IgD-negative memory B cell (primary cell): Measurements from ENCODE around the gene USP12. TPM values are rescaled to one million over a fixed set of nuclear protein-coding genes. Genes with fewer than 3 reads are reported as not detected.
"Not testable (repeated sequence)": the region's sequence is repeated elsewhere in the genome, so short reads cannot be mapped to it uniquely, and the experiment has no call there.

ENCODE experiments used
- H3K27ac Mint-ChIP-seq, 3 donors: one replicate each; pipeline ENCODE4 v1.8.0; 2020 to 2022; ENCODE audit warnings: mild to moderate bottlenecking in 3 of 3, mixed read lengths in 3 of 3, moderate library complexity in 1 of 3
- H3K27me3 Mint-ChIP-seq: one replicate; pipeline ENCODE4 v1.8.0; 2021; ENCODE audit warnings: mixed read lengths
- H3K36me3 Mint-ChIP-seq: one replicate; pipeline ENCODE4 v1.8.0; 2020; ENCODE audit warnings: mild to moderate bottlenecking, mixed read lengths
- H3K4me1 Mint-ChIP-seq, 3 donors: one replicate each; pipeline ENCODE4 v1.8.0; 2020 to 2022; ENCODE audit warnings: mixed read lengths in 3 of 3, mild to moderate bottlenecking in 1 of 3
- H3K4me3 Mint-ChIP-seq, 4 donors: one replicate each; pipeline ENCODE4 v1.8.0; 2020 to 2022; ENCODE audit warnings: mild to moderate bottlenecking in 4 of 4, mixed read lengths in 4 of 4, moderate library complexity in 3 of 4
- H3K9me3 Mint-ChIP-seq, 3 donors: one replicate each; pipeline ENCODE4 v1.8.0; 2020 to 2021; ENCODE audit warnings: mixed read lengths in 3 of 3, mild to moderate bottlenecking in 1 of 3
- polyA plus RNA-seq: library from polyadenylated mRNA; unstranded; fragments of 300-500 nt; fragmentation: Illumina TruSeq; gene quantifications from one replicate; pipeline ENCODE4 v1.2.3, GENCODE V29; 2021

USP12 gene
- polyA plus RNA-seq, 1 donor from 2014 or later: 18.8 TPM

DNA sequence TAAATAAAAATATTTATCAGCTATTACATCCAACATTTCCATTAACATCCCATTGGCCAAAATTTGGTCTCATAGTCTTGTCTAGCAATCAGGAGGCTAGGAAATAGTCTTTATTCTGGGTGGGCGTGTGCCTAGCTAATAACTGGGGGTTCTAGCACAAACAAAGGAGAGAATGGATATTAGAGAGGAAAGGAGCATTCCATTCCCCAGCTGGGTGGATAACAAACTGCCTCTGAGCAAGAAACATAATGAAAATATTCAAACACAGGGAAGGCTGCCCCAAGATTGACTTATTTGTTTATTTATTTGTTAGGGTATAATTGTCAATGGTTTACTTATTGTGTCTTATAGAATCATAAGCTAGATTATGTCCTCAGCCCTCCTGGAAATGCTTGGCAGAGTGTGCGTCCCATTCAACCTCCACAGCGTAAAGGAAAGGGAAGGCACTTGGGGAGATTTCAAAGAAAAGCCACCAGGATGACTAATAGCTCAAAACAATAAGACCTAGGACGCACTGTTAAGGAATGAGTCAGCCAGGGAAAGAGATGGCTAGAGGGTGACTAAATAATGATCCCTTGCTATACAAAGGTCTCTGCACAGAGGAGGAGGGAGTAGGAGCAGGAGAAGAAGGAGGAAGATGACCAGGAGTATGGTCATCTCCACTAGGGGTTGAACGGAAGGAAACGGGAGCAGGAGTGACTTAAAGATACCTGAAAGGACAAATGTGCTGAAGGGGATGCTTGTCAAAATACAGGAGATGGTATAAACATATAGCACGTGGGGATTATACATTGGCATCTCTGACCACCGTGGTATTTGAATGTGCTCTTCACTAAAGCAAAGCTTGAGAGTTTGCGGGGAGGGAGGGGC lies 23.5 kb upstream of the USP12 start:
- H3K36me3 Mint-ChIP-seq: peaks cover 2% of the 10 kb centered on the region
- H3K9me3 Mint-ChIP-seq: no peaks in the 10 kb centered on the region
- no peak overlapping the region for H3K4me3 Mint-ChIP-seq
- peaks cover 0 to 7% (median 3%) of the 10 kb centered on the region in 3 donors for H3K4me1 Mint-ChIP-seq
- H3K27ac Mint-ChIP-seq: no peak overlapping the region
- peaks cover 5% of the 10 kb centered on the region for H3K27me3 Mint-ChIP-seq

DNA sequence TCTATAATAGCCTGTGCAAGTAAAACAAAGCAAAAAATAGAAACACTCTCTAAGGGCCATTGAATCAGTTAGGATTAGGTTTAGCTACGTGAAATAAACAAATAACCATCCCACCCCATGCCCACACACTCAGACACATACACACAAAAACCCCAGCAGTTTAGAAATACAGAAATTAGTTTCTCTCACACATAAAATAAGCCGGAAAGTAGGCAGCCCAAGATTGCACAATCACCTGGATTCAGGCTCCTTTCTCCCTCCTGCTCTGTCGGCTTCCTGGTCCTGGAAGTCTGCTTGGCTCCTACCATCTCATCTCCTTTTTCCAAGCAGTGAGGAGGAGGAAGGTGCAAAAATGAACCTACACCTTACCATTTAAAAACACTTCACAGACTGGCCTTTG lies 22.6 kb upstream of the USP12 start:
- no peak overlapping the region for H3K4me3 Mint-ChIP-seq
- H3K9me3 Mint-ChIP-seq: no peaks in the 10 kb centered on the region
- H3K4me1 Mint-ChIP-seq: peaks cover 0 to 7% (median 3%) of the 10 kb centered on the region in 3 donors
- no peak overlapping the region for H3K27ac Mint-ChIP-seq
- H3K27me3 Mint-ChIP-seq: peaks cover 5% of the 10 kb centered on the region
- H3K36me3 Mint-ChIP-seq: peaks cover 2% of the 10 kb centered on the region

DNA sequence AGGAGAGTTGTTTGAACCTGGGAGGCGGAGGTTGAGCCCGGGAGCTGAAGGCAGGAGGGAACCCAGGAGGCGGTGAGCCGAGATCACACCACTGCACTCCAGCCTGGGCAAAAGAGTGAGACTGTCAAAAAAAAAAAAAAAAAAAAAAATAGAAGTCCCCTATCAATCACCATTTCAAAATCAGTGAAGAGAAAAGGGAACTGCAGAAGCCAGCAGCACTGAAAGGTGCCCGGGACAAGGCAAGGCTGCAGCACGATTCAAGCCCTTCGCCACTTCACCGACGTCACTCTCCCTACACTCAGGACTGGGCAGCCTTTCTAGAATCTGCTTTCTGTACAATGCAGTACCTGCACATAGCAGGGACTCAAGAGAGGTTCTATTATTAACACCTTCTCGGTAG lies 21.9 kb upstream of the USP12 start:
- no peak overlapping the region for H3K27ac Mint-ChIP-seq
- H3K4me1 Mint-ChIP-seq: peaks cover 0 to 7% (median 3%) of the 10 kb centered on the region in 3 donors
- H3K27me3 Mint-ChIP-seq: peaks cover 5% of the 10 kb centered on the region
- H3K36me3 Mint-ChIP-seq: peaks cover 2% of the 10 kb centered on the region
- no peaks in the 10 kb centered on the region for H3K9me3 Mint-ChIP-seq
- no peak overlapping the region for H3K4me3 Mint-ChIP-seq

DNA sequence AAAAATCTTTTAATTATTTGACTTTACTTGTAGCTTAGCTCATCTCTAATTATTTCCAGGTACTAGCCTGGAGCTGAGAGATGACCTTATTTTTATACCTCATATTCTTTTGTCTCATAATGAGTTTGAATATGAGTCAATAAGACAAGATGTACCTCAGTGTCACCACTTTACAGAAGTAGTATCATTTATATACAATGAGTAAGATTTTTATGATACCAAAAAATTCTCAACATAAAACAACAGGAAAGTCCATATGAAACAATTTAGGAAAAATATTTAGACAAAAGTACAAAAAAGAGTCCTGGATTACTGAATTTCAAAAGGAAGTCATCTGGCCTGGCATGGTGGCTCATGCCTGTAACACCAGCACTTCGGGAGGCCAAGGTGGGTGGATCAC lies 21.4 kb upstream of the USP12 start:
- Mint-ChIP-seq H3K36me3 (peaks cover 2% of the 10 kb centered on the region), H3K4me1 (peaks cover 0 to 7% (median 3%) of the 10 kb centered on the region in 3 donors), H3K27ac (no peak overlapping the region), H3K9me3 (no peaks in the 10 kb centered on the region), H3K27me3 (peaks cover 5% of the 10 kb centered on the region), H3K4me3 (no peak overlapping the region)

DNA sequence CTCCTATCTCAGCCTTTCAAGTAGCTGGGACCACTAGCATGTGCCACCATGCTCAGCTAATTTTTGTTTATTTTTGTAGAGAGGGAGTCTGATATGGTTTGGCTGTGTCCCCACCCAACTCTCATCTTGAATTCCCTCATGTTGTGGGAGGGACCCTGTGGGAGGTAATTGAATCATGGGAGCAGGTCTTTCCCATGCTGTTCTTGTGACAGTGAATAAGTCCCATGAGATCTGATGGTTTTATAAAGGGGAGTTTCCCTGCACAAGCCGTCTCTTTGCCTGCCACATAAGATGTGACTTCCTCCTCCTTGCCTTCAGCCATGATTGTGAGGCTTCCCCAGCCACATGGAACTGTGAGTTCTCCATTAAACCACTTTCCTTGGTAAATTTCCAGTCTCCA lies 20.8 kb upstream of the USP12 start:
- H3K9me3 Mint-ChIP-seq, H3K27ac Mint-ChIP-seq, H3K4me3 Mint-ChIP-seq, H3K4me1 Mint-ChIP-seq, H3K27me3 Mint-ChIP-seq, H3K36me3 Mint-ChIP-seq: not testable (repeated sequence)

DNA sequence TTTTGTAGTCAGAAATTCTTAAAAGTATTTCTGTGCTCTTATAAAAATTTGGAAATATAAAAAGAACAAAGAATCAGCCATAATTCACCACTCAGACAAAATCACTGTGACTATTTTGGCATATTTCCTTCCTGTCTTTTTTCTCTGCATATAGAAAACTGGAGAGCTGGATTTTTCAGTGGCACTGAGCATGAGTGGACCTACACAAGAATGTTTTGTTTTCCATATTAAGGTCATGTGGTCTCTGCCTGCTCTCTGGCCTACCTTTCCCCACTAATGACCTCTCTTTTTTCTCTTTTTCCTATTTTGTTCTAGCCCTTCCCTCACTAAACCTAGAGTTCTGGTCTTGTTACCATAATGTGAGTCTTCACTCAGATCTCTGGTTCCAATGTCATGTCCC lies 17.6 kb upstream of the USP12 start:
- Mint-ChIP-seq H3K9me3 (no peaks in the 10 kb centered on the region), H3K4me1 (peaks cover 0 to 5% (median 3%) of the 10 kb centered on the region in 3 donors), H3K27me3 (no peaks in the 10 kb centered on the region), H3K27ac (no peak overlapping the region), H3K36me3 (no peaks in the 10 kb centered on the region), H3K4me3 (no peak overlapping the region)

GRCh38 chr13:27188239-27188638 lies 16.6 kb upstream of the USP12 start:
- Mint-ChIP-seq H3K36me3 (no peaks in the 10 kb centered on the region), H3K27me3 (no peaks in the 10 kb centered on the region), H3K4me3 (no peak overlapping the region), H3K4me1 (peaks cover 0 to 5% (median 3%) of the 10 kb centered on the region in 3 donors), H3K9me3 (no peaks in the 10 kb centered on the region), H3K27ac (no peak overlapping the region)

DNA sequence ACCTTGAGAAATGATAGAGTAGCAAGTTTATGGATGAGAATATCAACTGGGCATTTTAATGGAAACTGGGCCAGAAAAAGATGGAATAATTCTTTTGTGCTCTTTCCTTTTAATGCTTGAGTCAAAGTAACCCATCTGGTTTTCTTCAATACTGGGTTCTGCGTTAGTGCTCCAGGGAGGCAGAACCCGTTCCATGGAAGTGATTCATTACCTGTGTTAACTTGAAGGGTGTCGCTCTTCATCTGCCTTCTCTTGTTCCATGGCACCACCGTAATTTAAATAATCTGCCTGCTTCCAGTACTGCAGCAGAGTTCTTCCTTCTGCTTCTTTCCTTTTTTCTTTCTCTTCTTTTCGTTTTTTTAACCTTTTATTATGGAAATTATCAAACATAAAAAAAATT lies 14.7 kb upstream of the USP12 start:
- H3K9me3 Mint-ChIP-seq: peaks cover 0 to 2% (median 1%) of the 10 kb centered on the region in 3 donors
- no peaks in the 10 kb centered on the region for H3K27me3 Mint-ChIP-seq
- peaks cover 0 to 3% (median 0%) of the 10 kb centered on the region in 3 donors for H3K4me1 Mint-ChIP-seq
- no peaks in the 10 kb centered on the region for H3K36me3 Mint-ChIP-seq
- H3K4me3 Mint-ChIP-seq: no peak overlapping the region
- no peak overlapping the region for H3K27ac Mint-ChIP-seq

DNA sequence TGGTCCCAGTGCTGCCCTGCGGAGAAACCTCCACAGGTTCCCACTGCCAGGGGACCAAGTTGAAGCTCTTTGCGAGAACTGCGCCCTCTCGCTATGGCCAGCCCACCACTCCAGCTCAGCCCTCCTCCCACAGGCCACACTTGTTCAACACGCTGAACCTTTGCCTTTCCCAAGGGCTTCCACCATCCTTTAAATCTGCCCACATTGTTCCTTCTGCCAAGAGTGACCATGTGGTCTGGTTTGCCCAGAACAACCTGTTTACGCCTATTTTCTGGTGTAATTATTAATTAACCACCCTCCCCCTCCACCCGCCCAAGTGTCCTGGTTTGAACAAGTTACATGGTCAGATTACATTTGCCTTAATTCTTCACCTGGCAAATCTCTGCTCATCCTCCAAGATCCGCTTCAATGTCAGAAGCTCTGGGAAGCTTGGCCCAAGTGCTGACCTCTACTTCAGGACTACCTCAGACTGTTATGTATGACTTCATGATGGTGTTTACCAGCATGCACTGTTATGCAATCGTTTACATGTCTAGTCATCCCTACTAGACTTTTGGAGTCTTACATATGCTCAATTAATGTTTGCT lies 12.0 kb upstream of the USP12 start:
- Mint-ChIP-seq H3K4me3 (no peak overlapping the region), H3K4me1 (no peaks in the 10 kb centered on the region), H3K27ac (no peak overlapping the region), H3K36me3 (no peaks in the 10 kb centered on the region), H3K9me3 (peaks cover 0 to 2% (median 1%) of the 10 kb centered on the region in 3 donors), H3K27me3 (no peaks in the 10 kb centered on the region)

GRCh38 chr13:27182844-27183497 lies 11.4 kb upstream of the USP12 start:
- no peak overlapping the region for H3K27ac Mint-ChIP-seq
- no peaks in the 10 kb centered on the region for H3K36me3 Mint-ChIP-seq
- H3K4me3 Mint-ChIP-seq: no peak overlapping the region
- peaks cover 0 to 5% (median 4%) of the 10 kb centered on the region in 3 donors for H3K4me1 Mint-ChIP-seq
- no peaks in the 10 kb centered on the region for H3K27me3 Mint-ChIP-seq
- H3K9me3 Mint-ChIP-seq: peaks cover 0 to 2% (median 1%) of the 10 kb centered on the region in 3 donors

DNA sequence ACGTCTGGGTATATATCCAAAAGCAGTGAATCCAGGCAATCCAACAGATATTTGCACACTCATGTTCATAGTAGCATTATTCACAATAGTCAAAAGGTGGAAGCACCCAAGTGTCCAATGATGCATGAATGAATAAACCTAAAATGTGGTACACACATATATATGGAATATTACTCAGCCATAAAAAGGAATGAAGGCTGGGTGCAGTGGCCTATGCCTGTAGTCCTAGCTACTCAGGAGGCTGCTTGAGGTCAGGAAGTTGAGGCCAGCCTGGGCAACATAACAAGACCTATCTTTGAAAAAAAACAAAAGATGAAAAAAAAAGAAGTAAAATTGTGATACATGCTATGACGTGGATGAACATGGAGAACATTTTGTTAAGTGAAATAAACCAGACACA lies 10.4 kb upstream of the USP12 start:
- no peak overlapping the region for H3K27ac Mint-ChIP-seq
- H3K9me3 Mint-ChIP-seq: peaks cover 0 to 2% (median 1%) of the 10 kb centered on the region in 3 donors
- no peaks in the 10 kb centered on the region for H3K27me3 Mint-ChIP-seq
- no peaks in the 10 kb centered on the region for H3K36me3 Mint-ChIP-seq
- peaks cover 6 to 10% (median 8%) of the 10 kb centered on the region in 3 donors for H3K4me1 Mint-ChIP-seq
- peak overlapping the region in 1 of 4 donors; percentile 45 for H3K4me3 Mint-ChIP-seq

DNA sequence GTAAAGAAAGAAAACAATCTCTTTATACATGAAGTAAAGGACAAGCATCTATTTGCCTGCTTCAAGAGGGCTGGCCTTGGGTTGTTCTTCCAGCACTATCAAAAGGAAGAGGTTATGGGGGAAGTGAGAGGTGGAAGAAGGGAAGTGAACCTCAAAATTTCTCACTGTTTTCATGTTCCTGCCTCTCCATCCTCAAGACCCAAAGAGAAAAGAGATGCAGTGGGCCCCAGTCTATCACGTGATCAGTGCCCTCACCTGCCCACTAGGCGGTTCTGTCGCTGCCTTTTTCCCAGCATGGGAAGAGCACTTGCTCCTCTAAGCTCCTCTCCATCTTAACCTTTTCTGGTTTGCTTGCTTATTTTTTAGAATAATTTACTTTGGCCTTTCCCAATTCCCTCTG lies 6.2 kb upstream of the USP12 start:
- H3K27ac Mint-ChIP-seq: peak overlapping the region; percentile 47 to 69 (median 67)

DNA sequence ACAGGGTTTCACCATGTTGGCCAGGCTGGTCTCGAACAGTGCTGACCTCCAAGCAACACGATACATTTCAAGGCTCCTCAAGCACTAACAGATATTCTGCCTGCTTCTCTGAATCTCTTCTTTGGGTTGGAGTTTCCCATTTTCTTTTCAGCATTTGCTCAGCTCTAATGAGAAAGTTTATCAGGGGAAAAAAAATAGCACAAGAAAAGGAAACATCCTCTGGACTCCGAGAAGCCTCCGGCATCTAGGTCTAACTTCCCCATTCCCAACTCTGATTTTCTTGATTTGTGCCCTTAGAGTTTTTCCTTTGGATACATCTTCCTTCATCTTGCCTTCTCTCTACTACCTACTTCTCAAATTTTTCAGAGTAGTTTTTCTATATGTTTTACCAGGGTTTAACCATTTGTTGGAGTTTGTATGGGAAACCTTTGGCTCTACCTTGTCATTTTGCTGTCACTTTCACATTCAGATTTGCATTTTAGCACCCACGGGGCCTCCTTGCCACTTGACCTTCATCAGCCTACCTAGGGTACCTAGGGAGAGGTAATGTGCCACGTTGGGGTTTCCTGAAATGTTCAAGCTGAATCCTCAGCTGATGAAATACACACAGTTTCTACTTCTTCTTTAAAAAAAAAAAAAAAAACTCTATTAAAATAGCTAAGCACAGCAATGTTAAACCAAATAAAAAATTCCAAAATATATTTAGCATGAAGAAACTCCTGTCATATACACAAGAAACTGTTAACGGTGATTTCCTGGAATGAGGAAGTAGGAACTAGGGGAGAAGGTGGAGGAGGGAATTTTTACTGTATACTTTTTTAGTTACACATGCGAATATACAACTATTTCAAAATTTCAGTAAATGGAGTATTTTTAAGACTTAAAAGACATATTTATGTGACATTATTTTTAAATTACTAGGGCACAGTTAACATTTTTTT lies 5.1 kb upstream of the USP12 start:
- H3K9me3 Mint-ChIP-seq: no peaks in the 10 kb centered on the region

More for the DNA sequence above, 6.2 kb upstream of the USP12 start:
- peaks cover 0 to 2% (median 0%) of the 10 kb centered on the region in 3 donors for H3K9me3 Mint-ChIP-seq
- peak overlapping the region in 2 of 4 donors; percentile 56 to 72 for H3K4me3 Mint-ChIP-seq
- H3K4me1 Mint-ChIP-seq: peaks cover 28 to 31% (median 29%) of the 10 kb centered on the region in 3 donors
- no peaks in the 10 kb centered on the region for H3K27me3 Mint-ChIP-seq
- no peaks in the 10 kb centered on the region for H3K36me3 Mint-ChIP-seq

GRCh38 chr13:27174766-27175455 lies 3.3 kb upstream of the USP12 start:
- H3K36me3 Mint-ChIP-seq: no peaks in the 10 kb centered on the region
- no peaks in the 10 kb centered on the region for H3K27me3 Mint-ChIP-seq
- H3K4me3 Mint-ChIP-seq: peak overlapping the region; percentile 69 to 80 (median 72)
- peaks cover 41 to 43% (median 43%) of the 10 kb centered on the region in 3 donors for H3K4me1 Mint-ChIP-seq
- H3K27ac Mint-ChIP-seq: peak overlapping the region; percentile 69 to 87 (median 80)
- H3K9me3 Mint-ChIP-seq: no peaks in the 10 kb centered on the region

More for the DNA sequence above, 5.1 kb upstream of the USP12 start:
- H3K27me3 Mint-ChIP-seq: no peaks in the 10 kb centered on the region
- peak overlapping the region; percentile 72 to 89 (median 86) for H3K4me3 Mint-ChIP-seq
- no peaks in the 10 kb centered on the region for H3K36me3 Mint-ChIP-seq
- H3K4me1 Mint-ChIP-seq: peaks cover 33 to 36% (median 35%) of the 10 kb centered on the region in 3 donors
- H3K27ac Mint-ChIP-seq: peak overlapping the region; percentile 69 to 87 (median 86)
